ENCODE measurements around the gene AK2.
"Not testable (repeated sequence)": the region's sequence is repeated elsewhere in the genome, so short reads cannot be mapped to it uniquely, and the experiment has no call there.

Gene AK2

DNA sequence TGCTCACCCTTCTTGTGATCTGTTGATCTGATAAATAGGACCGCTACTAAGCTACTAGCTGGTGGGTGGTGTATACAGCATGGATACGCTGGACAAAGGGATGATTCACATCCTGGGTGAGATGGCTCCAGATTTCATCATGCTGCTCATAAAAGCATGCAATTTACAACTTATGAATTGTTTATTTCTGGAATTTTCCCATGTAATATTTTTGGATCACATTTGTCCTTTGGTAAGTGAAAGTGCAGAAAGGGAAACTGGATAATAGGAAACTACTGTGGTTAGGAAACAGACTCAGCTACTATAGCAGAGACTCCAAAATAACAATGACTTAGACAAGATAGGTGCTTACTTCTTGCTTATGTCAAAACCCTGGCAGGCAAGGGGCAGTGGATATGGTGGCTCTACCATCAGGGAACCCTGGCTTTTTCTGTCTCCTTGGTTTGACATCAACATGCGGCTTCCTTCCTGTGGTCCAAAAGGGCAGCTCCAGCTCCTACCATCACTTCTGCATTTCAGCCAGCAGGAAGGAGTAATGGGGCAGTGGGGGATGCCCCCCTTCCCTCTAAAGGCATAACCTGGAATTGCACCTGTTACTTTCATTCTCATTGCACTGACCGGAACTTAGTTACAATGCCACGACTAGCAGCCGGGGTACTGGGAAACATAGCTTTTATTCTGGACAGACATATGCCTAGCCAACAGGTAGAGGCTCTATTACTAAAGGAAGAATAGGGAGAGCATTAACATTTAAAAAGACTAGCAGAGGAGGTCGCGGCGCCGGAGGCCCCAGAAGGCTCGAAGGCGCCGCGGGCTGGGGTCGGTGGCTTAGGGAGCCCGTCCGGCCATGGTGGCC, 13.8 kb upstream of the AK2 start:
- no peak for DNase-seq (ENCODE audit: low spot score)

DNA sequence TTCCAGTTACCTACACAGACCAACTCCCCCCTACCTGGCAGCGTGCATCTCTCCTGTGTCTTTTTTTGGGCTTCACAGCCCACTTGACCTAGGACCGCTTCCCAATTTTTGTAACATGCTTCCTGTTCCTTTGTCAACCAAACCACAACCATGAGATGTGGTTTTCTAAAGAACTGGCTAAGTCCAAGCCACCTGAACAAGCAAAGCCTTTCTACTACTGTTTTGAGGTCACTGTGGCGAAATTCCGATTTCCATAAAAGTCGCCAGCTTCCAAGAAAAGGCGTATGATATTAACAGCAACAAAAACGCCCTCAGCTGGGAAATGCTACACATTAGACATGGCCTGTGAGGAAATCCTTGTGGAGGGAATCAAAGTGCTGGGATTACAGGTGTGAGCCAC, 12.7 kb upstream of the AK2 start:
- DNase-seq (ENCODE audit: low spot score), result no peak

- DNase-seq (ENCODE audit: low spot score), result no peak
These were observed 11.7 kb upstream of the AK2 start for GRCh38 chr1:33048426-33048825.

DNA sequence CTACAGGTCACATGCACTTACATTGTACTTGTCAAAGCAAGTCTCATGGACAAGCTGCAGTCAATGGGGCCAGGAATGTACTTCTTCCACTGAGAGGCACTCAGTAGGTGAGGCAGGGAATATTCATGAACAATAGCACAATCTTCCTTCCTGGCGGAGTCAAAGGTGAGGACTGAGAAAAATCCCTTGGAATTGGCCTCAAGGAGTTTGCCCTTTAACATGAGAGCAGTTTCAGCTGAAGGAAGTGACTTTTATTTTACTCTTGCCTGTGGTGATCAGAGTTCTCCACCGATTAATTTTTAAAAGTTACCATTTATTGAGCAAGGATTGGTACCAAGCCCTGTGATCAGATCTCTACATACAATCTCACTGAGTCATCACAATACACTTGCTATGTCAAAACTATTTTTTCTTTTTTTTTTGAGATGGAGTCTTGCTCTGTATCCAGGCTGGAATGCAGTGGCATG, 11.2 kb upstream of the AK2 start:
- DNase-seq (ENCODE audit: low spot score), result no peak

- no peak for DNase-seq (ENCODE audit: low spot score)
These were observed 10.6 kb upstream of the AK2 start for GRCh38 chr1:33047290-33047689.

DNA sequence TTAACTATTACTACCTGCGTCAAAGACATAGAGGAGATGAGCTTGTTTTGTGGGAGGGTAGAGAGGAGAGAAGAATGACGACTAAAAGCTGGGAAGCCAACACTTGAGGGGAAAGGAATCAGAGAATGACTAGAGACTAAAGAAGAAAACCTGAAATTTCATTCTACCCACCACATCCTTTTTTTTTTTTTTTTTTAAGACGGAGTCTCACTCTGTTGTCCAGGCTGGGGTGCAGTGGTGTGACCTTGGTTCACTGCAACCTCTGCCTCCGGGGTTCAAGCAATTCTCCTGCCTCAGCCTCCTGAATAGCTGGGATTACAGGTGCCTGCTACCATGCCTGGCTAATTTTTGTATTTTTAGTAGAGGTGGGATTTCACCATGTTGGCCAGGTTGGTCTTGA, 9.6 kb upstream of the AK2 start:
- not testable (repeated sequence) for DNase-seq (ENCODE audit: low spot score)

DNA sequence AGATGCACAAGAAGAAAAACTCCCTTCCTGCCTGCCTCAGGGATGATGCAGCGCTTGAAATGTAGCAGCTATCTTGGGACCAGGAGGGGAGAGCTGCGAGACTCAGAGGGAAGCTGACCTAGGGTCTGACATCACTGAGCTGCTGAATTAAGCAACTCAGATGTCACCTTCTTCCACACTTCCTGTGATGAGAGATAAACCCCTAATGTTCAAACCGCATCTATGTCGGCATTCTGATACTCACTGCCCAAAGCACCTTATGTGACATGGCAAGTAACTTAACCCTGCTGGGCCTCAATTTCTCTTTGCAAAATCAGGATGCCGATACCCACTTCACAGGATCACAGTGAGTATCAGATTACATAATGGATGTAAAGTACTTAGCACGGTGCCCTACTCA, 9.1 kb upstream of the AK2 start:
- DNase-seq (ENCODE audit: low spot score), result no peak

- no peak for DNase-seq (ENCODE audit: low spot score)
These were observed 8.6 kb upstream of the AK2 start for GRCh38 chr1:33045246-33045645.

DNA sequence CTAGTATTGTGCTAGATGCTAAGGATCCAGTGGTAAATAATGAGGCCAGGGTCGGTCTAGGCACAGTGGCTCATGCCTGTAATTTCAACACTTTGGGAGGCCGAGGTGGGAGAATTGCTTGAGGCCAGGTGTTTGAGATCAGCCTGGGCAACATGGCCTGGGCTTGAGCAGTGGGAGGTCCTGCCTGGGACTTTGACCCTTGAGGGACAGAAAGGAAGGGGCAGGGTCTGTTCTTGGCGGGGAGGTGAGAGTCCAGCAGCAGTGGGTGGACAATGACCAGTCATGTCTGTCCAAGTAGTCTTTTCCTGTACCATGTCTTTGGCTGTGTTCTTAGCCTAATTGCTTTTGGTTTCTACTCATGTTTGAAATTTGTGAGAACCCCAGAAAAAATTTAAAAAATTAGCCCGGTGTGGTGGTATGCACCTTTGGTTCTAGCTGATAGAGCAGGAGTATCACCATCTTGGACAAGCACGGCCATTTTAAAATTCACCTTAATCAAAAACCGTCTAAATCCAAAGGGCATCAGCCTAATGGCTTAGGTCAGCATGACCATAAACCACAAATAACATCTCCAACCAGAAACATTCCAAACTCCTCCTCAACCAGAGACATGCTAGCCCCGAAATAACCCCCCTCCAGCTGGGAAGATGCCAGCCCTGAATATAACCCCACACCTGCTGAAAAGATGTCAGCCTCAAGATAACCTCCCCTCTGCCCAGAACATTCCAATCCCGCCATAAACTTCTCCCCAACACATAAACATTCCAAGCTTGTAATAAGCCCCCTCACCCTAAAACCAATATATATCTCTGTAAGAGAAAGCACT, 6.8 kb upstream of the AK2 start:
- DNase-seq (ENCODE audit: low spot score), result no peak

GRCh38 chr1:33042831-33043230, 6.1 kb upstream of the AK2 start:
- no peak for DNase-seq (ENCODE audit: low spot score)

DNA sequence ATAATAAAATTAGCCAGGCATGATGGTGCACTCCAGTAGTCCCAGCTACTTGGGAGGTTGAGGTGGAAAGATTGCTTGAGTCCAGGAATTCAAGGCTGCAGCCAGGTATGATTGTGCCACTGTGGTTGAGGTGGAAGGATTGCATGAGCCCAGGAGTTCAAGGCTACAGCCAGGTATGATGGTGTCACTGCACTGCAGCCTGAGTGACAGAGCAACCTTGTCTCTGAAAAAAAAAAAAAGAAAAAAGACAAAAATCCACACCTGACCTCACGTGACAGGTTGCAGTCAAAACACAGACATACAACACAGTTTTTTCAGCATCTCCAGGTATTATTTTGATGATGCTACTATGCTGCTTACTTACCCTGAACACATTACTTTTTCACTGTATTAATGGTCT, 4.3 kb upstream of the AK2 start:
- DNase-seq (ENCODE audit: low spot score), result no peak

- DNase-seq (ENCODE audit: low spot score), result no peak
These were observed 3.2 kb upstream of the AK2 start for GRCh38 chr1:33039840-33040239.

DNA sequence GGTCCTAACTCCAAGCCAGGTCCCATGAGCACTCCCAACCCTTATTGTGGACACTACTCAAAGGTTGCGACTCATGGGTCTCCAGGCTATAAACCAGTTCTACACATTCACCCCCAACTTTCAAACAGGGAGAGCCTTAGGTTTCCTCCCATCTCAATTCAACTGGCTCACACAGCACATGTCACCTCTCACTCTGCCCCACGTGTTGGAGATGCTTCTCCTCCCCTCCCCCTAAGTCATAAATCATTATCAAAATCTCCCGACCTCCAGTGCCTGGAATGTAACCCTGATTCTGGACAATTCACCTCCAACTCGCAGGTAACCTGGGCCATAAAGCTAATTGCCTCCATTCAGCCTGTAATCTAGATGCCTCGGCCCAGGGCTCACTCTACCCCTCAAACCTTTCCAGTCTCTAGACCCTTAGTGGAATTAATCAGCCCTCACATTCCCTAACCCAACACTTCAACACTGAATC, 595 bp downstream of the AK2 start:
- peak; percentile 21 for DNase-seq (ENCODE audit: low spot score)

GRCh38 chr1:33032126-33032869, 4.4 kb downstream of the AK2 start:
- DNase-seq (ENCODE audit: low spot score), result no peak

DNA sequence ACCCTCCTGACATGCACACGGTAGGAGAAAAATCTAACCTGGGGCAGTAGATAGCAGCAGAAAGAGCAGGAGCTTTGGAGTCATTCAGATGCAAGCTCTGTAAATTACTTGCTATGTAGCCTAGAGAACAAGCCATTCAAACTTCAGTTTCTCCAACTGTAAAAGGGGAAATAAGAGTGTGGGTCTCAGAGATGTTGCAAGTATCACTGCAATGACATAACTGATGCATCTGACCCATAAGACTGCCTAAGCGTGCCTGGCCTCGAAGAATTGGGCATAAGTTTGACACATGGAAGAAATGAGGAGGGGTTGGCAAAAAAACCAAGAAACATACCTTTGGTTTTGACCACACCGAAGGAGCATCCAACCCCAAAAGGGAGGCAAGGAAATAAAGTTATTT, 5.2 kb downstream of the AK2 start:
- DNase-seq (ENCODE audit: low spot score), result no peak

GRCh38 chr1:33030575-33030974, 6.1 kb downstream of the AK2 start:
- DNase-seq (ENCODE audit: low spot score), result no peak

GRCh38 chr1:33029921-33030320, 6.8 kb downstream of the AK2 start:
- no peak for DNase-seq (ENCODE audit: low spot score)

DNA sequence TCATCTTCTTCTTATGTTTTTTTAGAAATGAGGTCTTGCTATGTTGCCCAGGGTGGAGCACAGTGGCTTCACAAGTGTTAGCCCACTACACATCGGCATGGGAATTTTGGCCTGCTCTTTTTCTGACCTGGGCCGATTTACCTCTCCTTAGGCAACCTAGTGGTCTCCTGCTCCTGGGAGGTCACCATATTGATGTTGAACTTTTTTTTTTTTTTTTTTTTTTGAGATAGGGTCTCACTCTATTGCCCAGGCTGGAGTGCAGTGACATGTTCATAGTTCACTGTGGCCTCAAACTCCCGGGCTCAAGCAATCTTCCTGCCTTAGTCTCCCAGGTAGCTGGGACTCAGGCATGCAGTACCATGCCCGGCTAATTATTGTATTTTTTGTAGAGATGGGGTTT, 7.5 kb downstream of the AK2 start:
- no peak for DNase-seq (ENCODE audit: low spot score)

- no peak for DNase-seq (ENCODE audit: low spot score)
These were observed 10.9 kb downstream of the AK2 start for GRCh38 chr1:33025761-33026160.

GRCh38 chr1:33025180-33025569, 11.5 kb downstream of the AK2 start:
- no peak for DNase-seq (ENCODE audit: low spot score)

- not testable (repeated sequence) for DNase-seq (ENCODE audit: low spot score)
These were observed 12.1 kb downstream of the AK2 start for GRCh38 chr1:33024430-33025179.
